HG03097 (cell line): ENCODE measurements around the gene NBPF26.
"Not testable (repeated sequence)": the region's sequence is repeated elsewhere in the genome, so short reads cannot be mapped to it uniquely, and the experiment has no call there.

Experiments
- ATAC-seq: cut with Tn5 transposase; IDR thresholded peaks from one replicate; pipeline ENCODE4 v1.9.1; 2021; ENCODE audit not compliant: unreplicated experiment, low FRiP score

NBPF26 gene

DNA sequence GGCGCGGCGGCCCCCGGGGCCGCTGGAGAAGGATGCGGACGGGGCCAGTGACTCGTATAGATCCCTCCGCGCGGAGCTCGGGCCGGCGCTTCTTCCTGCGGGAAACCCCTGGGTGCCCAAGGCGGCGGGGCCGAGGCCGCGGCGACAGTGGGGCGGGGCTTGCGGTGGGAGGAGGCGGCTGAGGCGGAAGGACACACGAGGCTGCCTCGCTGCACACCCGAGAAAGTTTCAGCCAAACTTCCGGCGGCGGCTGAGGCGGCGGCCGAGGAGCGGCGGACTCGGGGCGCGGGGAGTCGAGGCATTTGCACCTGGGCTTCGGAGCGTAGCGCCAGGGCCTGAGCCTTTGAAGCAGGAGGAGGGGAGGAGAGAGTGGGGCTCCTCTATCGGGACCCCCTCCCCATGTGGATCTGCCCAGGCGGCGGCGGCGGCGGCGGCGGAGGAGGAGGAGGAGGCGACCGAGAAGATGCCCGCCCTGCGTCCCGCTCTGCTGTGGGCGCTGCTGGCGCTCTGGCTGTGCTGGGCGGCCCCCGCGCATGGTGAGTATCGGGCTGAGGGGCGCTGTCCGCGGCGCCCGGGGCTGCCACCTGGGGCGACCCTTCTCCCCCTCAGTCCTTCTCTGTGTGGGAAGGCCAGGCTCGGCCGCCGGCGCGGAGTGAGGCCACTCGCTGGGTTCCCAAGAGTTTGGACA is at the start of gene NBPF26:
Gene NBPF26, plus strand, starts transcription at position 231 of the 688 bp plus-strand sequence.
- not testable (repeated sequence) for ATAC-seq

DNA sequence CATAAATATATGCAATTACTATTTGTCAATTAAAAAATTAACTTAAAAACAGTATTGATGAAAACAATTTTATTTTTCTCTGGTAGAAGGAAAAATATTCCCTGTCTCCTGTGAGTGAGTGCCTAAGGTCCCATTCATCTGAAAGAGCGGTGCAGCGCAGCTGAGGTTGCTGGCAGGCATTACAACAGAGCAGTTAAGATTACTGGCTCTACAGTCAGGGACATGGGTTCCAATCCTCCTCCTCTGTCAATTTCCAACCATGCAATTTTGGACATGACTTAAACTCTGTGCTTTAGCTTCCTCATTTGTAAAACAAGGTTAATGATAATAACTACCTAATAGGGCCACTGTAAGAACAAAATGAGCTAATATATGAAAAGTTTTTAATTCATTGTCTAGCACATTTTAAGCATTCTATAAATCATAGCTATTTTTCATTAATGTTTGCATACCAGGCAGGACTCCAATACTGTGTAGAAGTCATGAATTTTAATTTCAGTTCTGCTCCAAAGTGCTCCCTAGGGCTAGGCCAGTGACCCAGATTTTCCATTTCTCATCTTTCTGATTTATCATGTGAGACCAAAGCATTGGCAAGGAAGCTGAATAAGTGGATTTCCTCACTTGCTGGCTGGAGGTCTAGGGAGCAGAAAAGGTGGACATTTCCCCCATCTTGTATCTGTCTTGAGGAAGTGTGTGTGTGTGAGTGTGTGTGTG is 43.5 kb upstream of the NBPF26 start:
- not testable (repeated sequence) for ATAC-seq

GRCh38 chr1:120680938-120681337 is 42.8 kb upstream of the NBPF26 start:
- not testable (repeated sequence) for ATAC-seq

- ATAC-seq, result not testable (repeated sequence)
These were observed 39.3 kb upstream of the NBPF26 start for GRCh38 chr1:120684397-120684796.

GRCh38 chr1:120685622-120686021 is 38.1 kb upstream of the NBPF26 start:
- ATAC-seq, result not testable (repeated sequence)

GRCh38 chr1:120687250-120687649 is 36.5 kb upstream of the NBPF26 start:
- not testable (repeated sequence) for ATAC-seq

GRCh38 chr1:120700807-120701562 is 22.8 kb upstream of the NBPF26 start:
- not testable (repeated sequence) for ATAC-seq

- ATAC-seq, result not testable (repeated sequence)
These were observed 409 bp upstream of the NBPF26 start for GRCh38 chr1:120723358-120723714.

DNA sequence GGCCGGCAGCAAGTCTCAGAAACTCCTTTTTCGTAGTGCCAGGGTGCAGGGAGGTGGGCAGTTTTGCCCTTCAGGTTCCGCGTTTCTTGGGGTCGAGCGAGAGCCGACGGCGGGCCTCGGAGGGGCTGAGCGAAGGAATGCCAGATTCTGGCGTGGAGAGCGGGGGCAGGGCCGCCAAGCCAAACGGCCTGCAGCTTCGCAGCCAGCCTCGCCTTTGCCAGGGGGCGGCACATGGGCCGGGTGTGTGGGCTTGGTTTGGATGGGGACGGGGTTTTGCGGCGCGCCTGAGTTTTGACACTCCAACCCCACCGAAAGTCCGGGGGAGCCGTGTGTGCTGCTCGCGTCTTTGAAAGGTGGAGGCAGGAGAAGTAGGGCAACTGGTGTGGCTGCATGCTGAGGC is 762 bp downstream of the NBPF26 start:
- ATAC-seq, result not testable (repeated sequence)

DNA sequence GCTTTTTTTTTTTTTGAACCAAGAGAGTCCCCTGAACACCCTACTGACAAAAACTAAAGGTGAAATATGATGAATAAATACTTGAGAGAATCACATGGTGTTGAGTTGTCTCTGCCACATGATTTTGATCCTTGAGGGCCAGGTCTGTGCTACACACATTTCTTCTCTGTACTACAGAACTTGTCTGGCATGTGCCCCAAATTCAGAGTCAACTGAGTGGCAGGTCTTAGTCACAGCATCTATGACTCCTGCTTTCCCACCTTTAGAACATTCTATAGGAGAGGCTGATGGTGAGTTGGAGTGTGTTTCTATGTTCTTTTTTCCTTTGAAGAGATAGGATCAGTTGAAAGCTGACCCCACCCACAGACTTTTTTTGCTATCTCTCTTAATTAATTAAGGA is 5.1 kb downstream of the NBPF26 start:
- not testable (repeated sequence) for ATAC-seq

DNA sequence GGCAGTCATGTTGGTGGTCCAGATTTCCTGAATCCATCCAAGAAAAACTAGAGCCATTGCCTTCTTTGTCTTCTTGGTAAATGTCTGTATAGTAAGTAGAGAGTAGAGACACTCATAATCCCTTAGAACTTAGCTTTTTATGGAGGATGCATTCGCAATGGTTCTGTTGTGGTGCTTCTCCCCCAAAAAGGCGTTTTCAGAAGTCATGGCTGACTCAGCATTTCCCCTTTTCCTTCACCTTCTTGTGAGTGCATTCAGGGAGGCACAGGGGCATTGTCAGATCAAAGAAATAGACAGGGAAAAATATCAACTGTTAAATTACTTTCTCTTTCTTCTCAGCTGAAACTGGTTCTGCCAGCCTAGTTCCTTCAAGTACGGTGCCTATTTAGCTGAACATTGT is 45.3 kb downstream of the NBPF26 start:
- ATAC-seq, result not testable (repeated sequence)

DNA sequence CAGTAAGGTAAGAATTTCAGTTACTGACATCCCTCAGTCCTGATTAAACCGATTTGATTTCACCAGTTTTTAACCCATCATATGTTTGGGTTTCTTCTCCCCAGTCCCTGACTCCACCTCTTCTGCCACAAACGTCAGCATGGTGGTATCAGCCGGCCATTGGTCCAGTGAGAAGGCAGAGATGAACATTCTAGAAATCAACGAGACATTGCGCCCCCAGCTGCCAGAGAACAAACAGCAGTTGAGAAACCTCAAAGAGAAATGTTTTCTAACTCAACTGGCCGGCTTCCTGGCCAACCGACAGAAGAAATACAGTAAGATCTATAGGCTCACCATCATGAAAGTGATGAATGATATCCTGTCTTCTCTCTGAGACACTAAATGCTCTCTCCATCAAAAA is 81.7 kb downstream of the NBPF26 start:
- not testable (repeated sequence) for ATAC-seq

- not testable (repeated sequence) for ATAC-seq
These were observed 88.1 kb downstream of the NBPF26 start for GRCh38 chr1:120811822-120812221.

GRCh38 chr1:120825051-120825450 is 101.3 kb downstream of the NBPF26 start:
- ATAC-seq, result not testable (repeated sequence)

GRCh38 chr1:120826623-120827022 is 102.9 kb downstream of the NBPF26 start:
- ATAC-seq, result not testable (repeated sequence)

- not testable (repeated sequence) for ATAC-seq
These were observed 120.6 kb downstream of the NBPF26 start for GRCh38 chr1:120844186-120844944.

DNA sequence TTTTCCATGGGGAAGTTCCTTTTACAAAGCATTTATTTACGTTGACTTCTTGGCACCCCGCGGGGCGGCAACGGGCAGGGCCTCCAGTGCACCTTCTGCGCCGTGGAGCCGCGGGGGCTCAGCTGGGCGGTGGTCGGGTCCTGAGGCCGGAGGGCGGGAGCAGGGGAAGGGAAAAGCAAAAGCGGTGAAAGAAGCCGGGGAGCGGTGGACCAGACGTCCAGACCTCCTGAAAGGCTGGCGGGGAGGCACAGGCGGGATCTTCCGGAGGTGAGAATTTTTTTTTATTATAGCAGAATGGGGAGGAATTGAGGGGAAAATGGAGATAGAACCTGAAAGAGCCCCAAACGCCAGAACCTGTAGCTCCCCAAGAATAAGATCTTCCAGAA is 121.2 kb downstream of the NBPF26 start:
- not testable (repeated sequence) for ATAC-seq

GRCh38 chr1:120849400-120850286 is 125.9 kb downstream of the NBPF26 start:
- ATAC-seq, result not testable (repeated sequence)

DNA sequence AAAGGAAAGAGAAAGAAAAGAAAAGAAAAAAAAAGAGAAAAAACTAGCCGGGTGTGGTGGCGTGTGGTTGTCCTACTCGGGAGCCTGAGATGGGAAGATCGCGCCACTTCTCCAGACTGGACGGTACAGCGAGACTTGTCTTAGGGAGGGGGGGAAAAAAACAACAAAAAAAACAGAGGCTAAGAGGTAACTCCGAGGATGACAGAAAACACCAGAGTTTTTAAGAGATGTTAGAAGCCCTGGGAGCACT is 126.5 kb downstream of the NBPF26 start:
- ATAC-seq, result not testable (repeated sequence)
